Small intestine (tissue), 7 donors: ENCODE measurements around the gene PCDHB9. TPM values are rescaled to one million over a fixed set of nuclear protein-coding genes. Genes with fewer than 3 reads are reported as not detected.
"Not testable (repeated sequence)": the region's sequence is repeated elsewhere in the genome, so short reads cannot be mapped to it uniquely, and the experiment has no call there.

Experiments used
- DNase-seq, 2 donors: peaks; one replicate each; pipeline versions ENCODE4 v3.0.0 to v3.0.0-alpha.2; 2013
- FAIRE-seq: peaks from 2 replicates; lab custom pipeline; 2012; peaks lifted over from hg19 to GRCh38; lab: Jason Lieb, UNC
- H3K27ac ChIP-seq, 3 donors: one replicate each; pipeline ENCODE4 v1.5.1; 2013; ENCODE audit warnings: low read length in 2 of 3, mild to moderate bottlenecking in 2 of 3, control low read depth in 1 of 3, inconsistent platforms in 1 of 3, low read depth in 1 of 3, moderate library complexity in 1 of 3
- H3K27me3 ChIP-seq, 3 donors: one replicate each; pipeline ENCODE4 v1.6.1; 2013; ENCODE audit warnings: low read length in 3 of 3, inconsistent platforms in 1 of 3; ENCODE audit not compliant: control insufficient read depth in 3 of 3, insufficient read depth in 3 of 3
- H3K36me3 ChIP-seq, 3 donors: one replicate each; pipeline ENCODE4 v1.6.1; 2013; ENCODE audit warnings: low read length in 3 of 3, inconsistent platforms in 1 of 3, low read depth in 1 of 3, mild to moderate bottlenecking in 1 of 3, moderate library complexity in 1 of 3; ENCODE audit not compliant: control insufficient read depth in 3 of 3, insufficient read depth in 2 of 3
- H3K4me1 ChIP-seq, 3 donors: one replicate each; pipeline ENCODE4 v1.6.1; 2013; ENCODE audit warnings: low read length in 2 of 3, inconsistent platforms in 1 of 3, low read depth in 1 of 3, mild to moderate bottlenecking in 1 of 3, moderate library complexity in 1 of 3; ENCODE audit not compliant: control insufficient read depth in 3 of 3, insufficient read depth in 2 of 3
- H3K4me3 ChIP-seq, 3 donors: one replicate each; pipeline ENCODE4 v1.5.1; 2013; ENCODE audit warnings: low read length in 3 of 3, control low read depth in 1 of 3, inconsistent platforms in 1 of 3, low read depth in 1 of 3, mild to moderate bottlenecking in 1 of 3, moderate library complexity in 1 of 3
- H3K9me3 ChIP-seq, 2 donors: one replicate each; pipeline ENCODE4 v1.6.1; 2013; ENCODE audit warnings: low read depth in 1 of 2, low read length in 1 of 2; ENCODE audit not compliant: control insufficient read depth in 2 of 2, insufficient read depth in 1 of 2
- WGBS, 3 donors: extraction: QIAGEN DNeasy Blood & Tissue Kit; methylation state at CpG; one replicate each; pipeline ENCODE4 v1.1.7; 2013; 5-methylcytosine and 5-hydroxymethylcytosine counted together
- polyA plus RNA-seq, 4 donors: library from polyadenylated mRNA; stranded (reverse) in 3 of 4; unstranded in 1 of 4; fragments of 200-250 nt in 3 of 4; fragments of 120-200 nt in 1 of 4; gene quantifications; one replicate each; pipeline versions ENCODE4 v1.2.1 to v1.2.3, GENCODE V29; 2013
- donor health status: healthy with polysubstance abuse.
- donor health status: control.
- donor health status: control.
- donor health status: Bipolar disorder and iron deficiency.
- donor health status: healthy.

The PCDHB9 gene
- polyA plus RNA-seq, 4 donors = 0.34 to 0.44 TPM; not detected in 2

GRCh38 chr5:141155540-141156374, 31.2 kb upstream of the PCDHB9 start:
- peaks cover 0 to 37% of the 10 kb centered on the region in 2 donors for H3K9me3 ChIP-seq

GRCh38 chr5:141157356-141157755, 29.6 kb upstream of the PCDHB9 start:
- not testable (repeated sequence) for H3K27me3 ChIP-seq, DNase-seq, H3K4me1 ChIP-seq, H3K4me3 ChIP-seq, H3K27ac ChIP-seq, H3K36me3 ChIP-seq, FAIRE-seq
- peaks cover 0 to 30% of the 10 kb centered on the region in 2 donors for H3K9me3 ChIP-seq
- WGBS, 3 donors = 40 to 70% (median 59%) methylated on average over 25 to 38 of the region's 38 CpGs

More at GRCh38 chr5:141155540-141156374, 31.2 kb upstream of the PCDHB9 start:
- FAIRE-seq (no peak), DNase-seq (no peak)
- Histone ChIP-seq H3K4me1 (no peaks in the 10 kb centered on the region), H3K27ac (no peak overlapping the region), H3K4me3 (no peak overlapping the region), H3K36me3 (no peaks in the 10 kb centered on the region), H3K27me3 (no peaks in the 10 kb centered on the region)
- WGBS, 3 donors = 36 to 48% (median 38%) methylated on average over 21 of the region's 21 CpGs

- not testable (repeated sequence) for H3K4me1 ChIP-seq, H3K27me3 ChIP-seq, H3K4me3 ChIP-seq, H3K27ac ChIP-seq, FAIRE-seq, DNase-seq, H3K36me3 ChIP-seq
- WGBS, 3 donors = 40 to 70% (median 62%) methylated on average over 15 to 22 of the region's 28 CpGs
- H3K9me3 ChIP-seq = peaks cover 0 to 29% of the 10 kb centered on the region in 2 donors
These were observed 29.1 kb upstream of the PCDHB9 start for GRCh38 chr5:141157901-141158300.

- H3K27ac ChIP-seq = no peak within 1 kb of the TSS
- DNase-seq (peak; percentile 1 to 11), FAIRE-seq (no peak)
- H3K36me3 ChIP-seq = no peaks in the 10 kb centered on the region
- H3K4me1 ChIP-seq = no peaks in the 10 kb centered on the region
- H3K27me3 ChIP-seq = no peaks in the 10 kb centered on the region
- peaks cover 0 to 20% of the 10 kb centered on the region in 2 donors for H3K9me3 ChIP-seq
- H3K4me3 ChIP-seq = peak within 1 kb of the TSS in 1 of 3 donors; percentile 12
- WGBS, 3 donors = 33 to 48% (median 36%) methylated on average over 20 of the region's 20 CpGs
These were observed 14.4 kb upstream of the PCDHB9 start, which contains the start of gene PCDHB7 for GRCh38 chr5:141172381-141173204. Gene PCDHB7, plus strand, starts transcription at chr5:141172644. Its CDS starts 192 bp downstream, at chr5:141172836.

- H3K27me3 ChIP-seq, H3K27ac ChIP-seq, H3K36me3 ChIP-seq, FAIRE-seq, DNase-seq, H3K4me3 ChIP-seq, H3K4me1 ChIP-seq: not testable (repeated sequence)
- H3K9me3 ChIP-seq = peaks cover 0 to 24% of the 10 kb centered on the region in 2 donors
- 49 to 72% (median 63%) methylated on average over 52 to 79 of the region's 79 CpGs for WGBS, 3 donors
These were observed 12.5 kb upstream of the PCDHB9 start for GRCh38 chr5:141174291-141175104.

- FAIRE-seq = peak; percentile 96
- H3K4me1 ChIP-seq = no peaks in the 10 kb centered on the region
- H3K4me3 ChIP-seq = no peak overlapping the region
- no peaks in the 10 kb centered on the region for H3K36me3 ChIP-seq
- H3K27ac ChIP-seq = no peak overlapping the region
- H3K27me3 ChIP-seq = no peaks in the 10 kb centered on the region
- 65 to 72% (median 68%) methylated on average over 1 of the region's 1 CpG for WGBS, 3 donors
- peaks cover 0 to 32% of the 10 kb centered on the region in 2 donors for H3K9me3 ChIP-seq
- no peak for DNase-seq
These were observed 11.0 kb upstream of the PCDHB9 start for GRCh38 chr5:141175933-141176332.

GRCh38 chr5:141177577-141178191, 9.3 kb upstream of the PCDHB9 start, which contains the start of gene PCDHB8:
Gene PCDHB8, plus strand, starts transcription at chr5:141177790. Its CDS starts 245 bp downstream, at chr5:141178035.
- not testable (repeated sequence) for H3K4me1 ChIP-seq, H3K36me3 ChIP-seq, H3K27me3 ChIP-seq, H3K27ac ChIP-seq, H3K4me3 ChIP-seq, FAIRE-seq, DNase-seq
- H3K9me3 ChIP-seq = peaks cover 0 to 37% of the 10 kb centered on the region in 2 donors
- 26 to 42% (median 41%) methylated on average over 13 to 15 of the region's 18 CpGs for WGBS, 3 donors
